Tibial artery (tissue), 4 donors: Measurements from ENCODE around the gene JMJD1C.
A peak's percentile ranks its signal among the peaks of the same experiment; 100 is the strongest.

Source experiments
- DNase-seq, 2 donors: peaks; one replicate each; pipeline ENCODE4 v3.0.0-alpha.2; 2019
- H3K27ac ChIP-seq, 2 donors: fragments of 200-600 bp; sonication (generic) in 1 of 2; 1 replicate in 1 of 2; 2 replicates in 1 of 2; pipeline ENCODE4 v1.5.1; 2018 to 2019; ENCODE audit warnings: mild to moderate bottlenecking in 1 of 2
- H3K27me3 ChIP-seq, 2 donors: fragments of 200-600 bp; sonication (generic) in 1 of 2; one replicate each; pipeline versions ENCODE4 v1.5.1 to v1.6.0; 2016 to 2019
- H3K36me3 ChIP-seq, 3 donors: fragments of 200-600 bp; sonication (generic) in 2 of 3; one replicate each; pipeline ENCODE4 v1.5.1; 2016 to 2019; ENCODE audit warnings: mild to moderate bottlenecking in 2 of 3
- H3K4me1 ChIP-seq, 4 donors: fragments of 200-600 bp; sonication (generic) in 2 of 4; 1 replicate in 3 of 4; 2 replicates in 1 of 4; pipeline ENCODE4 v1.5.1; 2016 to 2019
- H3K4me3 ChIP-seq, 2 donors: fragments of 200-600 bp; sonication (generic) in 1 of 2; 1 replicate in 1 of 2; 2 replicates in 1 of 2; pipeline ENCODE4 v1.5.1; 2018 to 2019; ENCODE audit warnings: mild to moderate bottlenecking in 2 of 2
- H3K9me3 ChIP-seq, 3 donors: fragments of 200-600 bp; sonication (generic) in 1 of 3; one replicate each; pipeline ENCODE4 v1.5.1; 2016 to 2019
- intact Hi-C: fragments of 100-400 bp; cut with DNase I; formaldehyde crosslinking; loops from one replicate; pipeline ENCODE4 v1.15.0; 2023; ENCODE audit warnings: low total_unique reads
- TF ChIP-seq, protein P1 (sequence below), 2 experiments: fragments of 200-600 bp in 1 of 2; fragments of 450-650 bp in 1 of 2; IDR thresholded peaks; one replicate each; pipeline ENCODE4 v1.5.1; 2017 to 2019; ENCODE audit warnings: antibody characterized with exemption in 2 of 2, mild to moderate bottlenecking in 1 of 2, moderate library complexity in 1 of 2

JMJD1C gene

DNA sequence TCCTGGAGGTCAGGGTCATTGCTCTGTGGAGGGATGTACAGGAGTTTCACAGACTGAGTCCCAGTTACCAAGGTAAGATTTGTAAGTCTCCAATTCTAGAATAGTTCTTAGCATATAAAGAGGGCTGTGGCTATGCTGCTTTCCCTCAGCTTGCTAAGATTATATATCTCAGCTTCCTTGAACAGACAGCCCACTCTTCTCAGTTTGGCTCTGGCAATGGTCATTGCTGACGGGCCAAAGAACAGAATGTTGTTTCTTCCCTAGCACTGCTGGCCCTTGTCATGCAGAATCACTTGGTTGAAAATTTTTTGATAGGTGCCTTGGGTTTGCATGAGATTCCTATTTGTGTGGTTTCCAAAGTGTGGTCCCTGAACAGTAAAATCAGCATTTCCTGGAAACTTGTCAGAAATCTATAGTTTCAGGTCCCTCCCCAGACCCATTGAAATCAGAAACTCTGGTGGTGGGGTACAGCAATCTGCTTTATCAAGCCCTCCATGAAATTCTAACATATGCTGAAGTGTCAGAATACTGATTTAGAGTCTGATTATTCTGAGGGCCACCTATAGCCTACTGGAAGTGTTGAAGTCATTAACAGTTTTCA lies 294.4 kb downstream of the JMJD1C start:
- no peaks in the 10 kb centered on the region for H3K9me3 ChIP-seq
- intact Hi-C loops: loop anchor here (5.0 kb wide), 1 partner anchor 551 kb away; no protein-coding TSS in a partner anchor
- no peaks in the 10 kb centered on the region for H3K27me3 ChIP-seq
- TF ChIP-seq, protein P1, sequence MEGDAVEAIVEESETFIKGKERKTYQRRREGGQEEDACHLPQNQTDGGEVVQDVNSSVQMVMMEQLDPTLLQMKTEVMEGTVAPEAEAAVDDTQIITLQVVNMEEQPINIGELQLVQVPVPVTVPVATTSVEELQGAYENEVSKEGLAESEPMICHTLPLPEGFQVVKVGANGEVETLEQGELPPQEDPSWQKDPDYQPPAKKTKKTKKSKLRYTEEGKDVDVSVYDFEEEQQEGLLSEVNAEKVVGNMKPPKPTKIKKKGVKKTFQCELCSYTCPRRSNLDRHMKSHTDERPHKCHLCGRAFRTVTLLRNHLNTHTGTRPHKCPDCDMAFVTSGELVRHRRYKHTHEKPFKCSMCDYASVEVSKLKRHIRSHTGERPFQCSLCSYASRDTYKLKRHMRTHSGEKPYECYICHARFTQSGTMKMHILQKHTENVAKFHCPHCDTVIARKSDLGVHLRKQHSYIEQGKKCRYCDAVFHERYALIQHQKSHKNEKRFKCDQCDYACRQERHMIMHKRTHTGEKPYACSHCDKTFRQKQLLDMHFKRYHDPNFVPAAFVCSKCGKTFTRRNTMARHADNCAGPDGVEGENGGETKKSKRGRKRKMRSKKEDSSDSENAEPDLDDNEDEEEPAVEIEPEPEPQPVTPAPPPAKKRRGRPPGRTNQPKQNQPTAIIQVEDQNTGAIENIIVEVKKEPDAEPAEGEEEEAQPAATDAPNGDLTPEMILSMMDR (IDR thresholded peaks at IDR 0.05): no peak
- H3K4me1 ChIP-seq: peaks cover 0 to 12% (median 3%) of the 10 kb centered on the region in 4 donors
- H3K27ac ChIP-seq: peak overlapping the region in 1 of 2 donors; percentile 23
- peaks cover 18 to 44% (median 30%) of the 10 kb centered on the region in 3 donors for H3K36me3 ChIP-seq
- no peak overlapping the region for H3K4me3 ChIP-seq
- DNase-seq: no peak

DNA sequence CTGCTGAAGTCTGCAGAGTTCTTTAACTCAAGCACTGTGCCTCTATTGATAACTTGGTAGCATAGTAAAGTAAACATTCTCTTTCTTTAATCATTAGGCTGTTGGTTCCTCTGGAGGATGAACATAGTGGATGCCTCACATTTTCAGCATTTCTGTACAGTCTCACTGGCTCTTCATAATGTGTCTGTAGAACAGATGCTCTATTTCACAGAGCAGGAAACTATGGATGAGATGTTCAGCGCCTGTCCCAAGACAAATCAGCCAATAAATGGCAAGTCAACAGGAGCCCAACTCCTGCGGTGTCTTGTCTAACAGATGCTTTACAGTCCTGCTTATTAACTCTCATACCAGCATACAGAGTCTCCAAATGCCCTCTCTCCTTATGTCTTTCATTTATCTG lies 296.2 kb downstream of the JMJD1C start:
- H3K27me3 ChIP-seq: no peaks in the 10 kb centered on the region
- intact Hi-C loops: loop anchor here (5.0 to 10.0 kb wide), 4 partner anchors 458 to 645 kb away; no protein-coding TSS in a partner anchor
- no peak for DNase-seq
- H3K27ac ChIP-seq: peak overlapping the region; percentile 31 to 36
- H3K36me3 ChIP-seq: peaks cover 2 to 29% (median 25%) of the 10 kb centered on the region in 3 donors
- H3K9me3 ChIP-seq: no peaks in the 10 kb centered on the region
- no peak overlapping the region for H3K4me3 ChIP-seq
- TF ChIP-seq, protein P1 (IDR thresholded peaks at IDR 0.05): no peak
- peaks cover 0 to 12% (median 3%) of the 10 kb centered on the region in 4 donors for H3K4me1 ChIP-seq

DNA sequence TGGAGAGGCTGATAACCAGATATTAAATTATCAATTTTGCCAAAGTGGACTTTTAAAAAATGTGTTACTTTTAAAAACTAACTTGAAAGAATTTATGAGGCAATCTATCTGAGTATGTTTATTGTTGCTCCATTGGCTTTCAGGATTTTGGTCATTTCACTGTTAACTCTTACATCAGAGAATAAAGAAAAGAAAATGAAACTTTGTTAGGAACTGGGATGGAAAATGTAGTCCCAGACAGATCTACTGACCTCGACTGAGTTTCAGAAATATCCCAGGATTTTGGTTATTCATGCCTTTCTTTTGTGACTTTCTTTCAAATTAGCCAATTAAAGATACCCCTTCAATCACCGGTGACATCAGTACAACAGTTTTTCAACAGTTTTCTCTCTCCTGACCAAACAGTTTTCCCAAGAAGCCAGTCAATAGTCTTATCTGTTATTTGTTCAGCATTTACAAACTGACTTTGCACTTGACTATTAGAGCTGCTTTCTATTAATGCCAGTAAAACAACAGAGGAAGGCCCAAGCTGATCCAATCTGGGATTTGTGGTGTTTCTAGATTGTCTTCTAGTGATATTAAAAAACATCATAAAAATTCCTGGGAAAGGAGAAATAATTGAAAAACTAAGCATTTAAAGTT lies 296.8 kb downstream of the JMJD1C start:
- H3K9me3 ChIP-seq: no peaks in the 10 kb centered on the region
- TF ChIP-seq, protein P1 (IDR thresholded peaks at IDR 0.05): no peak
- no peaks in the 10 kb centered on the region for H3K27me3 ChIP-seq
- no peak for DNase-seq
- peaks cover 0 to 15% (median 3%) of the 10 kb centered on the region in 4 donors for H3K4me1 ChIP-seq
- peak overlapping the region; percentile 31 to 36 for H3K27ac ChIP-seq
- intact Hi-C loops: loop anchor here (5.0 to 10.0 kb wide), 3 partner anchors 458 to 646 kb away; no protein-coding TSS in a partner anchor
- H3K36me3 ChIP-seq: peaks cover 0 to 29% (median 26%) of the 10 kb centered on the region in 3 donors
- H3K4me3 ChIP-seq: no peak overlapping the region

DNA sequence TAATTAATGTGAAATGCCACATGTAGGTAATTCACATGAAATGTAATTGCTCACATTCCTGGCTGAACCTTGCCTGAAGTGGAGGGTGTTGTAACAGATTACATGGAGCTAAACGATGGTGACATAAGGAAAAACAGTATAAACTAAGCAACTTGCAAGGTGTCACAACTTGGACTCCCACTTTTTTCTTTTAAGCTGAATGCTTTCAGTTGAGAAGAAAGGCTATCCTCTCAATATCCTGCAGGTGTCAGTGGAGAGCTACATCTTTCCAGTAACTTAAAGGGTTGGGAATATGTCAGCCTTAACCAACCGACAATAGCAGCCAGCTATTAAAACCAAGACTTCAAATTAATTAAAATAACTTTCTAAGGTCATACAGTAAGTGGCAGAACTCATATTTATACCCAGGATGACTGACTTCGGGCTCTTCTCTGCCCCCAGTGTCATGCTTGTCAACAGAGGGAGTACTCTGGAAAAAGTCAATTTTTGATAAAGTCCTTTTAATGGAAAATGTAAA lies 299.0 kb downstream of the JMJD1C start:
- H3K4me3 ChIP-seq: no peak overlapping the region
- H3K27ac ChIP-seq: peak overlapping the region in 1 of 2 donors; percentile 8
- TF ChIP-seq, protein P1 (IDR thresholded peaks at IDR 0.05): peak; percentile 69 to 87

DNA sequence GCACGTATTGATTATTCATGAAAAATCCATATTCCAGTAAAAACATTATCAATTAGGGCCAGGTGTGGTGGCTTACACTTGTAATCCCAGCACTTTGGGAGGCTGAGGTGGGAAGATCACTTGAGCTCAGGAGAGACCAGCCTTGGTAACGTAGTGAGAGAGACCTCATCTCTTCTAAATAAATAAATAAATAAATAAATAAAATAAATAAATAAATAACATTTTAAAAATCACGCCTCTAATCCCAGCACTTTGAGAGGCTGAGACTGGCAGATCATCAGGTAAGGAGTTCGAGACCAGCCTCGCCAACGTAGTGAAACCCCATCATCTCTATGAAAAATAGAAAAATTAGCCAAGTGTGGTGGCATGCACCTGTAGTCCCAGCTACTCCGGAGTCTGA lies 300.5 kb downstream of the JMJD1C start:
- no peak for DNase-seq
- Histone ChIP-seq H3K27ac (no peak overlapping the region), H3K36me3 (peaks cover 0 to 24% (median 21%) of the 10 kb centered on the region in 3 donors), H3K4me3 (no peak overlapping the region), H3K27me3 (no peaks in the 10 kb centered on the region), H3K9me3 (no peaks in the 10 kb centered on the region), H3K4me1 (peaks cover 0 to 6% (median 1%) of the 10 kb centered on the region in 4 donors)
- intact Hi-C loops: loop anchor here (5.0 to 10.0 kb wide), 3 partner anchors 462 to 650 kb away; no protein-coding TSS in a partner anchor
- TF ChIP-seq, protein P1 (IDR thresholded peaks at IDR 0.05): no peak

More for the DNA sequence above, 299.0 kb downstream of the JMJD1C start:
- intact Hi-C loops: loop anchor here (5.0 to 10.0 kb wide), 3 partner anchors 461 to 648 kb away; no protein-coding TSS in a partner anchor
- Histone ChIP-seq H3K4me1 (peaks cover 0 to 15% (median 3%) of the 10 kb centered on the region in 4 donors), H3K36me3 (peaks cover 0 to 26% (median 26%) of the 10 kb centered on the region in 3 donors), H3K27me3 (no peaks in the 10 kb centered on the region), H3K9me3 (no peaks in the 10 kb centered on the region)
- no peak for DNase-seq
